ENCODE data around the gene CSKMT. TPM values are rescaled to one million over a fixed set of nuclear protein-coding genes. Genes with fewer than 3 reads are reported as not detected.

The CSKMT gene
- total RNA-seq, 1 donor from 2014 or later, result 20.2 TPM

Other genes starting within 250 kb of the CSKMT start
- 0.48 TPM for gene SCGB1A1, start 246.3 kb upstream of the CSKMT start, total RNA-seq
- 931 TPM for gene AHNAK, start 118.5 kb upstream of the CSKMT start, total RNA-seq
- 1,515 TPM for gene EEF1G, start 91.4 kb upstream of the CSKMT start, total RNA-seq
- gene TUT1, start 73.8 kb upstream of the CSKMT start, total RNA-seq, result 9.3 TPM
- 88.4 TPM for gene MTA2, start 63.4 kb upstream of the CSKMT start, total RNA-seq
- 64.9 TPM for gene EML3, start 52.5 kb upstream of the CSKMT start, total RNA-seq
- gene ROM1, start 52.1 kb upstream of the CSKMT start, total RNA-seq, result 4.9 TPM
- gene B3GAT3, start 43.3 kb upstream of the CSKMT start, total RNA-seq, result 11.3 TPM
- gene GANAB, start 18.7 kb upstream of the CSKMT start, total RNA-seq, result 175 TPM
- gene INTS5, start 12.0 kb upstream of the CSKMT start, total RNA-seq, result 14.1 TPM
- gene C11orf98, start 102 bp upstream of the CSKMT start, total RNA-seq, result 48.7 TPM
- gene UQCC3, start 6.4 kb downstream of the CSKMT start, total RNA-seq, result 8.8 TPM
- 4.7 TPM for gene LBHD1, start 7.0 kb downstream of the CSKMT start, total RNA-seq
- gene UBXN1, start 13.8 kb downstream of the CSKMT start, total RNA-seq, result 65.6 TPM
- 1.1 TPM for gene LRRN4CL, start 24.2 kb downstream of the CSKMT start, total RNA-seq
- gene BSCL2, start 42.1 kb downstream of the CSKMT start, total RNA-seq, result 42.4 TPM
- not detected for gene GNG3, start 42.4 kb downstream of the CSKMT start, total RNA-seq
- 29.5 TPM for gene HNRNPUL2, start 62.1 kb downstream of the CSKMT start, total RNA-seq
- 13.5 TPM for gene TTC9C, start 63.2 kb downstream of the CSKMT start, total RNA-seq
- gene ZBTB3, start 88.8 kb downstream of the CSKMT start, total RNA-seq, result 8.0 TPM
- gene POLR2G, start 96.3 kb downstream of the CSKMT start, total RNA-seq, result 75.5 TPM
- gene TAF6L, start 106.1 kb downstream of the CSKMT start, total RNA-seq, result 10.3 TPM
- gene TMEM179B, start 122.1 kb downstream of the CSKMT start, total RNA-seq, result 30.2 TPM
- gene TMEM223, start 126.7 kb downstream of the CSKMT start, total RNA-seq, result 10.0 TPM
- 39.1 TPM for gene NXF1, start 140.1 kb downstream of the CSKMT start, total RNA-seq
- gene STX5, start 166.7 kb downstream of the CSKMT start, total RNA-seq, result 25.1 TPM
- not detected for gene TEX54, start 167.5 kb downstream of the CSKMT start, total RNA-seq
- gene WDR74, start 174.3 kb downstream of the CSKMT start, total RNA-seq, result 41.0 TPM
- 233 TPM for gene SLC3A2, start 215.6 kb downstream of the CSKMT start, total RNA-seq

All from esophagus mucosa (tissue), 1 donor.